Measurements from ENCODE around the gene GRIP1.
"Not testable (repeated sequence)": the region's sequence is repeated elsewhere in the genome, so short reads cannot be mapped to it uniquely, and the experiment has no call there.

Gene GRIP1

DNA sequence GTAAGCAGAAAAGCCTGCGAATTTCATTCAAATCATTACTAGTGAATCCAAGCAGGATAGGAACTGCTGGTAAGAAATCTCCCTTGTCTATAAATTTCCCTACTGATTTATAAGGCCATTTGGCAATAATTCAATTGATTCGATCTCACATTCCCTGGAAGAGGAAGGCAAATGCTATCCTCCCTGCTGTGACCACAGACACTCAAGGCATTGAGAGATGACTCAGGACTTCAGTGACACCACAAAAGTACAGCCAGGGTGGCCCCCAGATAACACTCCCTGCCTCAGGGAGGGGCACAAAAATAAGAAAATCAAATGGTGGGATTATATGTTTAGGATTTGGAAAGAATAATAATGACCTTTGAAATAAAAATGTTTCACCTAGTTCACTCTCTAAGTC, 162.7 kb downstream of the GRIP1 start:
- no peak for DNase-seq (ENCODE audit: low read depth)

GRCh38 chr12:66514581-66514980, 164.3 kb downstream of the GRIP1 start:
- no peak for DNase-seq (ENCODE audit: low read depth)

GRCh38 chr12:66508025-66508424, 170.9 kb downstream of the GRIP1 start:
- no peak for DNase-seq (ENCODE audit: low read depth)

- DNase-seq (ENCODE audit: low read depth), result no peak
Measured at GRCh38 chr12:66503746-66504145, 175.1 kb downstream of the GRIP1 start.

DNA sequence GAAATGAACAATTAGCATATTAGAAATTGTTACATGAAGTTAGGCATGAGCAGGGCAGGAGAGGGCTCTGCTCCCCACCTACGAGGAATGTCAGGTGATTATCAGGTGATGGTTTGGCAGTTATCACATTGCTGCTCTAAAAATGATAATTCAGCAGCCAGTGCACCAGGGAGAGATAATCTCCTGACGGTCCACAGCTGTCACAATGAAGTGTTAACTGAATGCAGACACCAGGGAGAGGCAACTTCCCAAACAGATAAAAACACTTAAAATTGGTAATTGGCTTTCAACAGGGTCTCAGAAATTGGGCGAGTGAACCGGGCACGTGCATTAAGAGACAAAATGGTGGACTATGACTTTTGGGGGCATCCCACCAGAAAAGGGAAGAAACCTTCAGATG, 176.0 kb downstream of the GRIP1 start:
- no peak for DNase-seq (ENCODE audit: low read depth)

DNA sequence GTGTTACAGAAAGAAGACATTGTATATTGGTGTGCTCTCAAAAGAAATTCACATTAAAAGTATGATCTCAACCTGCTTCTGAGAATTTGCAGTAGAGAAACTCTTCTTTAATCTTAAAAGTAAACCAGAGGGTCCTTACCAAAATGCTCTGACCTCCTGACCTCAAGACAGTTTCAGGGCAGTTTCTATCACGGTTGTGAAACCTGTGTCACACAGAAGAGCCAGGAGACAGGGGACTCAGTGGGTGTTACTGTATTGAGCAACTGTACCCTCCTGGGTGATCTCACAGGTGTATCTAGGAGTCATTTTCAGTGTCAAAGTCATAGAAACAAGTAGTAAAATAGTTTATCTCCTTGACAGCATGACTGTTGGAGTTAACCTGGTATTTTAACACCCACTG, 178.0 kb downstream of the GRIP1 start:
- DNase-seq (ENCODE audit: low read depth), result no peak

- no peak for DNase-seq (ENCODE audit: low read depth)
Measured at GRCh38 chr12:66500091-66500490, 178.8 kb downstream of the GRIP1 start.

DNA sequence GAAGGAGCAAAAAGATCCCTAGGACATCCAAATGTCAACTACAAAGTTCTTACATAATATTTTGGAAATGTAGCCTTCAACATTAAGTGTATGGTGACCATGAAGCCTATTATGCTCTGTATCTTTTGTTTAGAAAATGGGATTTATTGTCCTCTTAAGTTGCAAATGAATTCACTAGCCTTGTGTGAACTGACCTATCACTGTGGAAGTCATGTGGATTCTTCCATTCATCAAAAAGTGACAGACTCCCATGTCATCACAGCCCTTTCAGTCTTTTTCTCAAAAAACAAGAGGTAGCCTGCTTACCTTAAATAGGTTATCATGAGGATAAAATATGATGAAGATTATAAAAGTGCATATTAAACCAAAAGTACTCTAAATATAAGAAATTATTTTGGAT, 179.9 kb downstream of the GRIP1 start:
- no peak for DNase-seq (ENCODE audit: low read depth)

GRCh38 chr12:66498059-66498458, 180.8 kb downstream of the GRIP1 start:
- DNase-seq (ENCODE audit: low read depth), result not testable (repeated sequence)

GRCh38 chr12:66497008-66497897, 181.6 kb downstream of the GRIP1 start:
- DNase-seq (ENCODE audit: low read depth), result no peak

- DNase-seq (ENCODE audit: low read depth), result no peak
Measured at GRCh38 chr12:66496595-66496994, 182.3 kb downstream of the GRIP1 start.

- no peak for DNase-seq (ENCODE audit: low read depth)
Measured at GRCh38 chr12:66495709-66496108, 183.2 kb downstream of the GRIP1 start.

DNA sequence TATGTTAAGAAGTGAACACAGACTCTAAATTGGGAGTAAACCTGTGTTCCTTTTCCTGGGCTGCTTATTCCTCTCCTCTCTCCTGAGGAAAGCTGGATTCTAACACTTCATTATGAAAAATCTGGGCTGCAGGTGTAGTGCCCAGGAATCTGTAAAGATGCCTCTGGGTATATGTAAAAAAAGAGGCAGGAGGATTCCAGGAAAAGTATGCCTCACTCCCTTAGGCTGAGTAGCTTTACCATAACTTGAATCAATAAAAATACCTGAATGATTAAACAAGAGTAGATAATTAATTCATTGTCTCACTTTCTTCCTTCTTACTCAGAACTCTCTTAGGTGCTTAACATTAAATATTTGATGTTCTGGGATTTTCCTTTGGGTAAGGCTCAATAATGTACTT, 185.1 kb downstream of the GRIP1 start:
- no peak for DNase-seq (ENCODE audit: low read depth)

GRCh38 chr12:66491853-66492252, 187.0 kb downstream of the GRIP1 start:
- DNase-seq (ENCODE audit: low read depth), result no peak

DNA sequence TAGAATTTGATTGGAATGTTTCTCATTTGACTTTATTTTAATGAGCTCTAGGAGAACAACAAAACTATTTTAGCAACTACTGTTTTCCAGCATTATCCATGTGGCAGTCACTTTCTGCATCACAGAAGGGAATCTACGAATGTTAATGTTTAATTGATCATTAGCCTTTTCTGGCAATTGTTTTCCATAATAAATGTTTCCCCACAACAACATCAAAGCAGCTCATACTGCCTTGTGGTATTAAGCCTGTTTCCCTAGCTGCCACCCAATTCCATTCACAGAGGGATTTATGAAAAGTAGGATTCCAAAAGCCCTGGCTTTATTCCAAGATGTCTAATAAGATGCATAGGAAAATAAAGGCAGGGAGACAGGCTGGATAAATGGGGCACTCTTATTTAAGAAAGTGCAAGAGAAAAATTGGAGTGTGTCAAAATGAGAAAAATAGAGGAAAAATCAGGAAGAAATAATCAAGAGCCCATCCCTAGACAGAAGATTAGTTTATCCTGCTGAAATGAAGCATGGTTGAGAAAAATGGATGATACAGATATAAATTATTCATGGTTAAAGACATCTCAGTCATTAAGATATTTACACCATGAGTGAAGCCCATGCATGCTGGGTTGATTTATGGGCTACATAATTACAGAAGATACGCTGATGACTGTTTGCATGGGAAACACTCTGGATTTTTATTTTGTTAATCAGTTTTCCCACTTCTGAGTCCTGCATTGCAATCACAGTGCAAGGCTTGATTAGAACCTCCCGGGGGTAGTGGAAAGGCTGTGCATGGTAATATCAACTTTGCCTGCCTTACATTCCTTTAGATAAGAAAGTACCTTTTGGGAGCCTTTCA, 196.3 kb downstream of the GRIP1 start:
- no peak for DNase-seq (ENCODE audit: low read depth)

DNA sequence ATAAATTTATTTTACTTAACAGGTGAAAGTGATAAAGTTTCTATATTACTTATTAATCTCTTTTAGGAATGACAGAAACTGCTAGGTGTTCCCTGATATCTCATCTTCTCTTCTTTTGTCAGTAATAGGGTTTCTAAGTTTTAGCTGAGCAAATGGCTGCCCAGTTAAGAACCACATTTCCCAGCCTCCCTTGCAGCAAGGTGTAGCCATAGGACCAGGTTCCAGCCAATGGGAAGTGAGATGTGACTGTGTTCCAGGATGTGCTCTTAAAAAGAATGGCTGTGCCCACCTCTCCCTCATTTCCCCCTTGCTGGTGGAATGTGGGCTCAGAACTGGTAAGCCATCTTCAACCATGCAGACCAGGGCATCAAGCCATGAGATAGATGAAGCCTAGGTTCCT, 210.9 kb downstream of the GRIP1 start:
- no peak for DNase-seq (ENCODE audit: low read depth)

GRCh38 chr12:66461331-66461730, 217.5 kb downstream of the GRIP1 start:
- DNase-seq (ENCODE audit: low read depth), result no peak

- DNase-seq (ENCODE audit: low read depth), result no peak
Measured at GRCh38 chr12:66459944-66460482, 218.9 kb downstream of the GRIP1 start.

GRCh38 chr12:66456612-66457011, 222.3 kb downstream of the GRIP1 start:
- DNase-seq (ENCODE audit: low read depth), result no peak

DNA sequence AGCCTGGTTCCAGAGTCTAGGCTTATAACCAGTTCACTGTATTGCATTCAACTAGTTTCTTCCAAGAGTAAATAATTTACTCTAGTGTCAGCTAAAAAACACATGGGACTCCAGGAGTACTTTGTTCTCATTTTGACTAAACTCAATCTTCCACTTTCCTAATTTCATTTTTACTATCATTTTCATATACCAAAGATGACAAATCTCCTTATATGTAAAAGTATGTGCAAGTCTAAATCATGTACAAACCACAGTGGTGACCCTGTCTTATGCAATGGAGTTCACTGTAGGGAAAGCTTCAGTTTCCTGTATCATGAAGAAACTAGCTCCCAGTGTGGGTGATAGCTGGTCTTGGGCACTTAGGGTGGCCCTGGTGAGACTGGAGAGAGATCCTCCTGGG, 225.0 kb downstream of the GRIP1 start:
- DNase-seq (ENCODE audit: low read depth), result no peak

GRCh38 chr12:66453120-66453519, 225.8 kb downstream of the GRIP1 start:
- no peak for DNase-seq (ENCODE audit: low read depth)

DNA sequence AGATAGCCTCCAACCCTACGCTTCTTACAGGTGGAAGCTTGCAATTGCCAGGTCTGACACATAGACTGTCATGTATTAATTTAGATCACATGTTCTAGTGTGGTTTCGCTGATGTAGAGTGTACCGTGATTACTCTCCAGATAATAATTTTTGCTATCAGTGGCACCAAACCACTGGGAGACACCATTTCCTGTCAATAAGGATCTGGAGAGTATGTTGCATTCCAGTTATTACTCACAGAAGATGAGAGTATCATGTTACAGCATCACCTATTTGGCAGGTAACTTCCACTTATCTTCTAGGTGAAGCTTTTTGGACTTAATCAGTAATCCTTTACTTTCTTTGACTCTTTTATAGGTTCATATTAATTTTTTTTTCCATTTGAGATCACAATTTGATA, 229.3 kb downstream of the GRIP1 start:
- no peak for DNase-seq (ENCODE audit: low read depth)

- no peak for DNase-seq (ENCODE audit: low read depth)
Measured at GRCh38 chr12:66447643-66448042, 231.2 kb downstream of the GRIP1 start.
